Measurements from ENCODE around the gene LPAR5. TPM values are rescaled to one million over a fixed set of nuclear protein-coding genes. Genes with fewer than 3 reads are reported as not detected.

The LPAR5 gene
- total RNA-seq (2022) (2.5 and 3.2 TPM in 2 replicates), Bru-seq, nascent RNA (percentile 40 among the genes with signal in this experiment), BruChase-seq, experiment 1, labeled RNA remaining after a 6-hour chase (percentile 42 among the genes with signal in this experiment), BruChase-seq, experiment 2, labeled RNA remaining after a 2-hour chase (percentile 43 among the genes with signal in this experiment)
- long read RNA-seq, transcript LPAR5-201 (2 exons, 3,171 nt) = major isoform, 10 of 14 reads
- long read RNA-seq, partial matches to known transcripts = 3 of 14 reads
- long read RNA-seq, other reads (novel, unspliced or antisense) = 1 of 14 reads

DNA sequence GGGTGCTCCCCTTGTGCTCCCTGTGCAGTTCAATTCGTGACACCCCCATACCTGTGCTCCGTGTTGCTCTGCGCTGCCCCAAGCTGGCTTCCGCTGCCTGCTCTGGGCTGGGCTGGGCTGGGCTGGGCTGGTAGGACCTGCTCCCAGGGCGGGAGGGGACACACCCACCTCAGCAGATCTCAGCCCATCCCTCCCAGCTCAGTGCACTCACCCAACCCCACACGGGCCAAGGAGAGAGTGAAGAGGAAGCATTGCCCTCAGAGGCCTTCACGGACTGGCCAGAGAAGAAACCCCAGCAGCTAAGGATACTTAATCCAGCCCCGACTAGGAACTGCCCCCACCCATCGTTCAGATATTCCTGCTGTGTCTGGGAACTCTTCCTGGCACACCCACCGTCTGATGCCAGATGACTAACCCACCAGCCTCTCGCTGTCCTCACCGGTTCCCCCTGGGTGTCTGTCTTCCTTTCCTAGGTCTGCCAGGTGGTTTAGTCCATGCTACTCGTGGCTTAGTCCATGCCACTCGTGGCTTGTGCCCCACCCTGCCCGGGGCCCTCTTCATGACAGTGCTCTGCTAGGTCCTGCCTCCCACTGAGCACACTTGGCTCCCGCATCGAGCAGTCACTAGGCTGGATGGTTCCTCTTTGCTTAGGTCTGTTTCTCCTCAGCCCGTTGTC lies at the start of gene LPAR5:
LPAR5 (minus strand) TSS at position 104 of the 676 bp plus-strand sequence. CDS start 14,711 bp downstream, outside the sequence.
- Mint-ChIP-seq H3K4me1 (ENCODE audit: low read depth, unreplicated experiment) (peaks cover 17% of the 10 kb centered on the region), H3K27ac (ENCODE audit: unreplicated experiment) (peak within 1 kb of the TSS; percentile 42), H3K4me3 (ENCODE audit: low read depth, unreplicated experiment) (peak within 1 kb of the TSS; percentile 76), H3K27me3 (ENCODE audit: unreplicated experiment) (peaks cover 8% of the 10 kb centered on the region), H3K36me3 (ENCODE audit: insufficient read depth, unreplicated experiment) (peaks cover 5% of the 10 kb centered on the region), H3K9me3 (ENCODE audit: low read depth, unreplicated experiment) (no peaks in the 10 kb centered on the region)
- DNase-seq = peak; percentile 70
- CTCF ChIA-PET = interaction anchor here (0.6 to 1.0 kb wide), 4 partner anchors 8 to 82 kb away, joined by 3 to 5 read pairs (median 4); no protein-coding TSS in a partner anchor
- TF ChIP-seq, protein P1, sequence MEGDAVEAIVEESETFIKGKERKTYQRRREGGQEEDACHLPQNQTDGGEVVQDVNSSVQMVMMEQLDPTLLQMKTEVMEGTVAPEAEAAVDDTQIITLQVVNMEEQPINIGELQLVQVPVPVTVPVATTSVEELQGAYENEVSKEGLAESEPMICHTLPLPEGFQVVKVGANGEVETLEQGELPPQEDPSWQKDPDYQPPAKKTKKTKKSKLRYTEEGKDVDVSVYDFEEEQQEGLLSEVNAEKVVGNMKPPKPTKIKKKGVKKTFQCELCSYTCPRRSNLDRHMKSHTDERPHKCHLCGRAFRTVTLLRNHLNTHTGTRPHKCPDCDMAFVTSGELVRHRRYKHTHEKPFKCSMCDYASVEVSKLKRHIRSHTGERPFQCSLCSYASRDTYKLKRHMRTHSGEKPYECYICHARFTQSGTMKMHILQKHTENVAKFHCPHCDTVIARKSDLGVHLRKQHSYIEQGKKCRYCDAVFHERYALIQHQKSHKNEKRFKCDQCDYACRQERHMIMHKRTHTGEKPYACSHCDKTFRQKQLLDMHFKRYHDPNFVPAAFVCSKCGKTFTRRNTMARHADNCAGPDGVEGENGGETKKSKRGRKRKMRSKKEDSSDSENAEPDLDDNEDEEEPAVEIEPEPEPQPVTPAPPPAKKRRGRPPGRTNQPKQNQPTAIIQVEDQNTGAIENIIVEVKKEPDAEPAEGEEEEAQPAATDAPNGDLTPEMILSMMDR (IDR thresholded peaks at IDR 0.05; ENCODE audit: unreplicated experiment) = no peak
- intact Hi-C loops (cut with micrococcal nuclease; ENCODE audit: unreplicated experiment) = no loop called here
- BruUV-seq (replicated peaks) = no TSS peak

- Mint-ChIP-seq H3K4me3 (ENCODE audit: low read depth, unreplicated experiment) (no peak overlapping the region), H3K36me3 (ENCODE audit: insufficient read depth, unreplicated experiment) (peaks cover 54% of the 10 kb centered on the region), H3K27ac (ENCODE audit: unreplicated experiment) (no peak overlapping the region), H3K4me1 (ENCODE audit: low read depth, unreplicated experiment) (peaks cover 25% of the 10 kb centered on the region), H3K27me3 (ENCODE audit: unreplicated experiment) (no peaks in the 10 kb centered on the region), H3K9me3 (ENCODE audit: low read depth, unreplicated experiment) (no peaks in the 10 kb centered on the region)
- DNase-seq = peak; percentile 23
- CTCF ChIA-PET = interaction anchor here (0.6 to 1.4 kb wide), 4 partner anchors 21 to 120 kb away, joined by 3 to 4 read pairs (median 3); no protein-coding TSS in a partner anchor
- no TSS peak for BruUV-seq (replicated peaks)
- intact Hi-C loops (cut with micrococcal nuclease; ENCODE audit: unreplicated experiment) = no loop called here
- TF ChIP-seq, protein P1 (IDR thresholded peaks at IDR 0.05; ENCODE audit: unreplicated experiment) = no peak
Measured at GRCh38 chr12:6684609-6685008, 48.9 kb upstream of the LPAR5 start.

- H3K27me3 Mint-ChIP-seq (ENCODE audit: unreplicated experiment) = no peaks in the 10 kb centered on the region
- no peak for DNase-seq
- intact Hi-C loops (cut with micrococcal nuclease; ENCODE audit: unreplicated experiment) = no loop called here
- H3K4me3 Mint-ChIP-seq (ENCODE audit: low read depth, unreplicated experiment) = no peak overlapping the region
- no TSS peak for BruUV-seq (replicated peaks)
- no peaks in the 10 kb centered on the region for H3K4me1 Mint-ChIP-seq (ENCODE audit: low read depth, unreplicated experiment)
- peaks cover 67% of the 10 kb centered on the region for H3K36me3 Mint-ChIP-seq (ENCODE audit: insufficient read depth, unreplicated experiment)
- CTCF ChIA-PET = no interaction called here
- no peak overlapping the region for H3K27ac Mint-ChIP-seq (ENCODE audit: unreplicated experiment)
- TF ChIP-seq, protein P1 (IDR thresholded peaks at IDR 0.05; ENCODE audit: unreplicated experiment) = no peak
- H3K9me3 Mint-ChIP-seq (ENCODE audit: low read depth, unreplicated experiment) = no peaks in the 10 kb centered on the region
Measured at GRCh38 chr12:6676962-6677361, 41.2 kb upstream of the LPAR5 start.

- Mint-ChIP-seq H3K27me3 (ENCODE audit: unreplicated experiment) (no peaks in the 10 kb centered on the region), H3K4me3 (ENCODE audit: low read depth, unreplicated experiment) (no peak overlapping the region), H3K9me3 (ENCODE audit: low read depth, unreplicated experiment) (no peaks in the 10 kb centered on the region), H3K4me1 (ENCODE audit: low read depth, unreplicated experiment) (no peaks in the 10 kb centered on the region), H3K36me3 (ENCODE audit: insufficient read depth, unreplicated experiment) (peaks cover 78% of the 10 kb centered on the region), H3K27ac (ENCODE audit: unreplicated experiment) (no peak overlapping the region)
- BruUV-seq (replicated peaks) = no TSS peak
- intact Hi-C loops (cut with micrococcal nuclease; ENCODE audit: unreplicated experiment) = no loop called here
- CTCF ChIA-PET = no interaction called here
- TF ChIP-seq, protein P1 (IDR thresholded peaks at IDR 0.05; ENCODE audit: unreplicated experiment) = no peak
- DNase-seq = no peak
Measured at GRCh38 chr12:6672143-6672542, 36.4 kb upstream of the LPAR5 start.
